Left lung (tissue), 10 donors: ENCODE measurements around the gene ASCC1. TPM values are rescaled to one million over a fixed set of nuclear protein-coding genes. Genes with fewer than 3 reads are reported as not detected.

Source experiments
- ATAC-seq: fragments of 200-7000 bp; cut with Tn5 transposase; one replicate; pipeline ENCODE4 v1.9.1; 2020; ENCODE audit warnings: moderate library complexity
- DNase-seq, 4 donors: peaks; one replicate each; pipeline ENCODE4 v3.0.0-alpha.2; 2013 to 2020
- H3K27ac ChIP-seq, 2 donors: fragments of 200-600 bp; sonication (generic) in 1 of 2; one replicate each; pipeline versions ENCODE4 v1.5.0 to v1.8.0; 2020 to 2021
- H3K27me3 ChIP-seq, 2 donors: fragments of 200-600 bp; sonication (generic) in 1 of 2; one replicate each; pipeline versions ENCODE4 v1.5.0 to v1.8.0; 2020 to 2021
- H3K36me3 ChIP-seq, 2 donors: fragments of 200-600 bp; sonication (generic) in 1 of 2; one replicate each; pipeline versions ENCODE4 v1.5.0 to v1.8.0; 2020 to 2021
- H3K4me1 ChIP-seq, 2 donors: fragments of 200-600 bp; one replicate each; pipeline ENCODE4 v1.8.0; 2021
- H3K4me3 ChIP-seq, 2 donors: fragments of 200-600 bp; sonication (generic) in 1 of 2; one replicate each; pipeline versions ENCODE4 v1.5.0 to v1.8.0; 2020 to 2021; ENCODE audit warnings: mild to moderate bottlenecking in 1 of 2
- H3K9me3 ChIP-seq, 2 donors: fragments of 200-600 bp; sonication (generic) in 1 of 2; one replicate each; pipeline versions ENCODE4 v1.5.0 to v1.8.0; 2020 to 2021
- CTCF ChIP-seq, 2 donors: fragments of 200-600 bp; sonication (generic) in 1 of 2; IDR thresholded peaks; one replicate each; pipeline versions ENCODE4 v1.5.0 to v1.8.0; 2021; ENCODE audit warnings: antibody characterized with exemption in 2 of 2
- intact Hi-C, 2 donors: fragments of 100-400 bp; cut with DNase I; formaldehyde crosslinking; loops; one replicate each; pipeline versions ENCODE4 v1.11.2 to v1.14.2; 2022
- polyA plus RNA-seq, 6 donors: library from polyadenylated mRNA; unstranded; fragments of 120-200 nt; gene quantifications; one replicate each; pipeline ENCODE4 v1.2.1, GENCODE V29; 2013; ENCODE audit not compliant: insufficient read length in 6 of 6
- total RNA-seq, 2 donors: library from RNA; stranded (reverse); fragmentation: NEBNext Ultra II Directional; extraction: Animal tissue kit (Norgen Biotek cat#: 25700); gene quantifications; one replicate each; pipeline ENCODE4 v1.2.1, GENCODE V29; 2021
- donor health status: DM: no; HTN: yes; CAD: no.
- donor health status: DM: no; HTN: no; CAD: no.

The ASCC1 gene
- total and polyA plus RNA-seq, 8 donors: 27.0 to 48.2 (median 37.4) TPM

- Histone ChIP-seq H3K4me3 (no peak overlapping the region), H3K4me1 (peaks cover 17 to 30% of the 10 kb centered on the region in 2 donors), H3K27ac (no peak overlapping the region), H3K27me3 (peaks cover 21 to 43% of the 10 kb centered on the region in 2 donors), H3K9me3 (no peaks in the 10 kb centered on the region), H3K36me3 (no peaks in the 10 kb centered on the region)
- no peak for ATAC-seq
- no peak for DNase-seq
- intact Hi-C loops: no loop called here
- TF ChIP-seq CTCF (IDR thresholded peaks at IDR 0.05): no peak
Measured at GRCh38 chr10:72085166-72085565, 130.9 kb downstream of the ASCC1 start.

- Histone ChIP-seq H3K27me3 (peaks cover 19 to 33% of the 10 kb centered on the region in 2 donors), H3K36me3 (no peaks in the 10 kb centered on the region), H3K9me3 (no peaks in the 10 kb centered on the region), H3K4me1 (peaks cover 17 to 30% of the 10 kb centered on the region in 2 donors), H3K27ac (no peak overlapping the region), H3K4me3 (no peak overlapping the region)
- intact Hi-C loops: no loop called here
- TF ChIP-seq CTCF (IDR thresholded peaks at IDR 0.05): no peak
- ATAC-seq: no peak
- DNase-seq: no peak
Measured at GRCh38 chr10:72083790-72084459, 132.2 kb downstream of the ASCC1 start.

GRCh38 chr10:72082856-72083789, 133.0 kb downstream of the ASCC1 start:
- intact Hi-C loops: no loop called here
- no peak for DNase-seq
- Histone ChIP-seq H3K4me3 (no peak overlapping the region), H3K27me3 (peaks cover 11 to 25% of the 10 kb centered on the region in 2 donors), H3K9me3 (no peaks in the 10 kb centered on the region), H3K27ac (no peak overlapping the region), H3K4me1 (peaks cover 10 to 22% of the 10 kb centered on the region in 2 donors), H3K36me3 (no peaks in the 10 kb centered on the region)
- ATAC-seq: no peak
- no peak for TF ChIP-seq CTCF (IDR thresholded peaks at IDR 0.05)

- no peaks in the 10 kb centered on the region for H3K9me3 ChIP-seq
- H3K27me3 ChIP-seq: peaks cover 0 to 14% of the 10 kb centered on the region in 2 donors
- TF ChIP-seq CTCF (IDR thresholded peaks at IDR 0.05): no peak
- intact Hi-C loops: no loop called here
- H3K36me3 ChIP-seq: no peaks in the 10 kb centered on the region
- no peak overlapping the region for H3K27ac ChIP-seq
- DNase-seq (no peak), ATAC-seq (peak; percentile 53)
- no peak overlapping the region for H3K4me3 ChIP-seq
- peaks cover 0 to 10% of the 10 kb centered on the region in 2 donors for H3K4me1 ChIP-seq
Measured at GRCh38 chr10:72081772-72082590, 134.1 kb downstream of the ASCC1 start.
